ENCODE data around the gene CFAP54.

GRCh38 chr12:96710127-96710745 is 220.9 kb downstream of the CFAP54 start:
- TF ChIP-seq POLR2AphosphoS5 (IDR thresholded peaks at IDR 0.05; ENCODE audit: low read depth, low read length) (no peak), SIN3A (IDR thresholded peaks at IDR 0.05; ENCODE audit: borderline replicate concordance, insufficient read depth, low read length) (no peak)
- TF ChIP-seq, protein P1, sequence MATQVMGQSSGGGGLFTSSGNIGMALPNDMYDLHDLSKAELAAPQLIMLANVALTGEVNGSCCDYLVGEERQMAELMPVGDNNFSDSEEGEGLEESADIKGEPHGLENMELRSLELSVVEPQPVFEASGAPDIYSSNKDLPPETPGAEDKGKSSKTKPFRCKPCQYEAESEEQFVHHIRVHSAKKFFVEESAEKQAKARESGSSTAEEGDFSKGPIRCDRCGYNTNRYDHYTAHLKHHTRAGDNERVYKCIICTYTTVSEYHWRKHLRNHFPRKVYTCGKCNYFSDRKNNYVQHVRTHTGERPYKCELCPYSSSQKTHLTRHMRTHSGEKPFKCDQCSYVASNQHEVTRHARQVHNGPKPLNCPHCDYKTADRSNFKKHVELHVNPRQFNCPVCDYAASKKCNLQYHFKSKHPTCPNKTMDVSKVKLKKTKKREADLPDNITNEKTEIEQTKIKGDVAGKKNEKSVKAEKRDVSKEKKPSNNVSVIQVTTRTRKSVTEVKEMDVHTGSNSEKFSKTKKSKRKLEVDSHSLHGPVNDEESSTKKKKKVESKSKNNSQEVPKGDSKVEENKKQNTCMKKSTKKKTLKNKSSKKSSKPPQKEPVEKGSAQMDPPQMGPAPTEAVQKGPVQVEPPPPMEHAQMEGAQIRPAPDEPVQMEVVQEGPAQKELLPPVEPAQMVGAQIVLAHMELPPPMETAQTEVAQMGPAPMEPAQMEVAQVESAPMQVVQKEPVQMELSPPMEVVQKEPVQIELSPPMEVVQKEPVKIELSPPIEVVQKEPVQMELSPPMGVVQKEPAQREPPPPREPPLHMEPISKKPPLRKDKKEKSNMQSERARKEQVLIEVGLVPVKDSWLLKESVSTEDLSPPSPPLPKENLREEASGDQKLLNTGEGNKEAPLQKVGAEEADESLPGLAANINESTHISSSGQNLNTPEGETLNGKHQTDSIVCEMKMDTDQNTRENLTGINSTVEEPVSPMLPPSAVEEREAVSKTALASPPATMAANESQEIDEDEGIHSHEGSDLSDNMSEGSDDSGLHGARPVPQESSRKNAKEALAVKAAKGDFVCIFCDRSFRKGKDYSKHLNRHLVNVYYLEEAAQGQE (IDR thresholded peaks at IDR 0.05; ENCODE audit: insufficient read depth in 1 of 2, low read depth in 2 of 2, low read length in 2 of 2): no peak
